SK-N-SH (cell line): ENCODE results near the gene FBP1. TPM values are rescaled to one million over a fixed set of nuclear protein-coding genes. Genes with fewer than 3 reads are reported as not detected.

Source experiments
- CTCF ChIA-PET: fragments of 300-600, 350-600 bp; formaldehyde crosslinking; extraction: SDS; loops from one replicate; lab custom pipeline; 2021; lab: Yijun Ruan, JAX
- POLR2A ChIA-PET: fragments of 350-600 bp; sonication (Branson Sonifier 250); formaldehyde crosslinking; extraction: SDS; loops from one replicate; lab custom pipeline; 2020; ENCODE audit warnings: antibody characterized with exemption, inconsistent platforms; lab: Yijun Ruan, JAX
- DNase-seq: peaks from one replicate; pipeline ENCODE4 v3.0.0; 2012
- H2AFZ ChIP-seq: fragments of 200-600 bp; sonication (generic); 2 replicates; pipeline ENCODE4 v1.8.1; 2016; ENCODE audit warnings: antibody characterized with exemption, mild to moderate bottlenecking, low read depth
- H3F3A ChIP-seq: fragments of 200-600 bp; sonication (generic); replicated peaks from 2 replicates; pipeline ENCODE3; 2016; ENCODE audit warnings: antibody characterized with exemption, mild to moderate bottlenecking; ENCODE audit not compliant: insufficient read depth
- H3K27ac ChIP-seq, 2 experiments: fragments of 200-500 bp in 1 of 2; fragments of 200-600 bp in 1 of 2; sonication (Bioruptor generic) in 1 of 2; sonication (generic), shearing (Covaris generic) in 1 of 2; 2 replicates each; pipeline versions ENCODE4 v1.5.1 to v1.6.1; 2014 to 2016; ENCODE audit warnings: low read depth in 2 of 2, inconsistent platforms in 1 of 2, low read length in 1 of 2, mild to moderate bottlenecking in 1 of 2, mixed read lengths in 1 of 2
- H3K27me3 ChIP-seq: fragments of 200-600 bp; sonication (generic), shearing (Covaris generic); 2 replicates; pipeline ENCODE4 v1.6.1; 2016; ENCODE audit warnings: mixed run types; ENCODE audit not compliant: insufficient read depth
- H3K36me3 ChIP-seq, 2 experiments: fragments of 200-500 bp in 1 of 2; fragments of 200-600 bp in 1 of 2; sonication (Bioruptor generic) in 1 of 2; sonication (generic) in 1 of 2; replicated peaks in 1 of 2; 2 replicates each; pipeline versions ENCODE3 to v1.5.1; 2014 to 2016; ENCODE audit warnings: low read length in 1 of 2, mild to moderate bottlenecking in 1 of 2; ENCODE audit not compliant: insufficient read depth in 2 of 2, control insufficient read depth in 1 of 2
- H3K4me1 ChIP-seq, 2 experiments: fragments of 200-500 bp in 1 of 2; fragments of 200-600 bp in 1 of 2; sonication (Bioruptor generic) in 1 of 2; sonication (generic), shearing (Covaris generic) in 1 of 2; 2 replicates each; pipeline versions ENCODE4 v1.5.1 to v1.6.1; 2014 to 2016; ENCODE audit warnings: low read depth in 1 of 2, low read length in 1 of 2, mixed run types in 1 of 2; ENCODE audit not compliant: insufficient read depth in 2 of 2, control insufficient read depth in 1 of 2
- H3K4me2 ChIP-seq: fragments of 200-600 bp; sonication (generic), shearing (Covaris generic); 2 replicates; pipeline ENCODE4 v1.6.1; 2017; ENCODE audit warnings: mixed run types
- H3K4me3 ChIP-seq, 2 experiments: fragments of 200-500 bp in 1 of 2; fragments of 200-600 bp in 1 of 2; sonication (Bioruptor generic) in 1 of 2; sonication (generic), shearing (Covaris generic) in 1 of 2; 2 replicates each; pipeline versions ENCODE4 v1.5.1 to v1.8.1; 2014 to 2016; ENCODE audit warnings: low read depth in 2 of 2, inconsistent platforms in 1 of 2, low read length in 1 of 2, mild to moderate bottlenecking in 1 of 2, mixed read lengths in 1 of 2, moderate library complexity in 1 of 2
- H3K79me2 ChIP-seq: fragments of 200-600 bp; sonication (generic); 2 replicates; pipeline ENCODE4 v1.8.1; 2017; ENCODE audit warnings: mild to moderate bottlenecking; ENCODE audit not compliant: insufficient read depth
- H3K9ac ChIP-seq: fragments of 200-600 bp; sonication (generic); 2 replicates; pipeline ENCODE4 v1.6.1; 2017; ENCODE audit warnings: mixed run types
- H3K9me2 ChIP-seq: fragments of 200-600 bp; sonication (generic); 2 replicates; pipeline ENCODE4 v1.6.1; 2017; ENCODE audit warnings: mixed run types
- H3K9me3 ChIP-seq: fragments of 200-600 bp; sonication (generic); 2 replicates; pipeline ENCODE4 v1.6.1; 2017; ENCODE audit warnings: mixed run types, mild to moderate bottlenecking, moderate library complexity
- H4K20me1 ChIP-seq: fragments of 200-600 bp; sonication (generic); 2 replicates; pipeline ENCODE4 v1.6.1; 2017; ENCODE audit warnings: mild to moderate bottlenecking, mixed run types; ENCODE audit not compliant: insufficient read depth
- CHD2 ChIP-seq: fragments of 150-350 bp; IDR thresholded peaks from 2 replicates; pipeline ENCODE4 v1.6.1; 2018; ENCODE audit warnings: low read length; ENCODE audit not compliant: partially characterized antibody
- CTCF ChIP-seq: fragments of 200-600 bp; sonication (generic); IDR thresholded peaks from 2 replicates; pipeline ENCODE4 v1.6.1; 2017; ENCODE audit warnings: antibody characterized with exemption, mild to moderate bottlenecking, moderate library complexity
- ELF1 ChIP-seq: IDR thresholded peaks from 2 replicates; pipeline ENCODE4 v1.4.0; 2012
- EP300 ChIP-seq, 2 experiments: IDR thresholded peaks; 2 replicates each; pipeline versions ENCODE4 v1.4.0 to v1.6.1; 2012; ENCODE audit warnings: borderline replicate concordance in 1 of 2, low read depth in 1 of 2, low read length in 1 of 2
- FOSL2 ChIP-seq: IDR thresholded peaks from 2 replicates; pipeline ENCODE4 v1.4.0; 2012; ENCODE audit warnings: low read depth, mild to moderate bottlenecking, moderate library complexity, borderline replicate concordance
- FOXM1 ChIP-seq: IDR thresholded peaks from 2 replicates; pipeline ENCODE4 v1.4.0; 2012; ENCODE audit warnings: low read depth, mild to moderate bottlenecking
- JUND ChIP-seq: IDR thresholded peaks from 2 replicates; pipeline ENCODE4 v1.4.0; 2012
- MAX ChIP-seq: IDR thresholded peaks from 2 replicates; pipeline ENCODE4 v1.4.0; 2012; ENCODE audit warnings: low read depth
- MEF2A ChIP-seq: IDR thresholded peaks from 2 replicates; pipeline ENCODE4 v1.4.0; 2012; ENCODE audit warnings: low read depth, borderline replicate concordance
- MXI1 ChIP-seq: IDR thresholded peaks from 2 replicates; pipeline ENCODE4 v1.6.1; 2012; ENCODE audit warnings: mild to moderate bottlenecking, low read depth, low read length, improper control_type of control experiment
- NFIC ChIP-seq: IDR thresholded peaks from 2 replicates; pipeline ENCODE4 v1.4.0; 2012; ENCODE audit warnings: borderline replicate concordance
- NRF1 ChIP-seq: IDR thresholded peaks from 2 replicates; pipeline ENCODE4 v1.6.1; 2012; ENCODE audit warnings: low read depth, mild to moderate bottlenecking, low read length
- PBX3 ChIP-seq: IDR thresholded peaks from 2 replicates; pipeline ENCODE4; 2012
- POLR2AphosphoS5 ChIP-seq: IDR thresholded peaks from 2 replicates; pipeline ENCODE4 v1.6.1; 2012; ENCODE audit warnings: low read depth, low read length
- RAD21 ChIP-seq: IDR thresholded peaks from 2 replicates; pipeline ENCODE4 v1.6.1; 2012; ENCODE audit warnings: mild to moderate bottlenecking, low read length
- RCOR1 ChIP-seq: fragments of 150-350 bp; IDR thresholded peaks from 2 replicates; pipeline ENCODE4 v1.6.1; 2017; ENCODE audit warnings: antibody characterized with exemption, low read length
- RFX5 ChIP-seq: IDR thresholded peaks from 2 replicates; pipeline ENCODE4 v1.6.1; 2012; ENCODE audit warnings: mild to moderate bottlenecking, improper control_type of control experiment, low read length
- RXRA ChIP-seq: IDR thresholded peaks from 2 replicates; pipeline ENCODE4 v1.4.0; 2012; ENCODE audit warnings: low read depth, mild to moderate bottlenecking, borderline replicate concordance
- SIN3A ChIP-seq: IDR thresholded peaks from 2 replicates; pipeline ENCODE4 v1.6.1; 2012; ENCODE audit warnings: low read depth, mild to moderate bottlenecking, low read length, moderate library complexity, borderline replicate concordance
- SMC3 ChIP-seq: IDR thresholded peaks from 2 replicates; pipeline ENCODE4 v1.6.1; 2012; ENCODE audit warnings: low read depth, low read length, improper control_type of control experiment
- TAF1 ChIP-seq: IDR thresholded peaks from 2 replicates; pipeline ENCODE4 v1.6.1; 2012; ENCODE audit warnings: low read depth, mild to moderate bottlenecking, low read length, moderate library complexity, borderline replicate concordance
- TCF12 ChIP-seq: IDR thresholded peaks from 2 replicates; pipeline ENCODE4 v1.4.0; 2012
- TEAD4 ChIP-seq: IDR thresholded peaks from 2 replicates; pipeline ENCODE4 v1.4.0; 2012; ENCODE audit warnings: mild to moderate bottlenecking, borderline replicate concordance; ENCODE audit not compliant: insufficient read depth
- USF1 ChIP-seq: IDR thresholded peaks from 2 replicates; pipeline ENCODE4 v1.4.0; 2012; ENCODE audit warnings: low read depth, borderline replicate concordance
- USF2 ChIP-seq: fragments of 150-350 bp; IDR thresholded peaks from 2 replicates; pipeline ENCODE4 v1.6.1; 2017; ENCODE audit warnings: antibody characterized with exemption, low read length, low read depth, borderline replicate concordance
- ZBTB33 ChIP-seq: IDR thresholded peaks from 2 replicates; pipeline ENCODE4 v1.4.0; 2012; ENCODE audit warnings: low read depth, borderline replicate concordance
- WGBS: methylation state at CpG from one replicate; pipeline ENCODE4 v1.1.6; 2017; ENCODE audit warnings: low lambda C conversion rate; 5-methylcytosine and 5-hydroxymethylcytosine counted together
- polyA plus RNA-seq, 3 experiments: library from polyadenylated mRNA; depleted of rRNA; stranded (reverse); fragments of >200 nt; gene quantifications; 2 replicates each; pipeline ENCODE4 v1.2.3, GENCODE V29; 2012
- TF ChIP-seq, protein P1 (sequence below): fragments of 150-350 bp; IDR thresholded peaks from 2 replicates; pipeline ENCODE4 v1.6.1; 2016; ENCODE audit warnings: mild to moderate bottlenecking, low read depth, low read length

FBP1 gene
- polyA plus RNA-seq, 1 of the 3 experiments (the other 2 are of a cell fraction) = not detected

GRCh38 chr9:94610181-94610606, 29.1 kb downstream of the FBP1 start:
- Histone ChIP-seq H3K36me3 (no peaks in the 10 kb centered on the region), H3K79me2 (no peaks in the 10 kb centered on the region), H3K4me3 (no peak overlapping the region), H3K9ac (no peak overlapping the region), H3K4me2 (no peak overlapping the region), H2AFZ (no peak overlapping the region), H3K27ac (peak overlapping the region in 1 of 2 experiments; percentile 97; a peak in 2 of 4 replicates), H3F3A (no peaks in the 10 kb centered on the region), H3K4me1 (peaks cover 0 to 45% of the 10 kb centered on the region in 2 experiments; a peak in 1 of 4 replicates), H3K27me3 (peaks cover 4% of the 10 kb centered on the region; the same call in 1 of the 2 replicates), H3K9me3 (no peaks in the 10 kb centered on the region), H3K9me2 (no peaks in the 10 kb centered on the region), H4K20me1 (no peaks in the 10 kb centered on the region)
- ChIA-PET CTCF (interaction anchor here (1.0 to 1.4 kb wide), 4 partner anchors 58 to 522 kb away, joined by 3 to 5 read pairs (median 3); no protein-coding TSS in a partner anchor), POLR2A (interaction anchor here (0.6 to 1.2 kb wide), 3 partner anchors 22 to 307 kb away, joined by 3 to 4 read pairs (median 3); no protein-coding TSS in a partner anchor)
- DNase-seq = peak; percentile 86
- WGBS = 16% methylated on average over 6 of the region's 6 CpGs
- TF ChIP-seq MAX (no peak), NRF1 (no peak), RXRA (no peak), ZBTB33 (no peak), POLR2AphosphoS5 (0 out of 2 replicates have a peak, but pooled peaks have one; percentile 43), SIN3A (no peak), MXI1 (peak; percentile 85), FOSL2 (no peak), USF2 (no peak), CHD2 (peak; percentile 89), NFIC (no peak), RAD21 (peak; percentile 48), EP300 (IDR thresholded peaks at IDR 0.05; ENCODE audit: borderline replicate concordance in 1 of 2, low read depth in 1 of 2, low read length in 1 of 2) (peak in 1 of 2 experiments; percentile 99; a peak in 2 of 4 replicates), RCOR1 (peak; percentile 98), JUND (no peak), ELF1 (no peak), USF1 (no peak), MEF2A (no peak), TAF1 (no peak), RFX5 (no peak; the same call in 1 of the 2 replicates), PBX3 (no peak), SMC3 (no peak), FOXM1 (no peak), CTCF (no peak), TCF12 (peak; percentile 67), TEAD4 (peak; percentile 34; the same call in 1 of the 2 replicates)
- TF ChIP-seq, protein P1, sequence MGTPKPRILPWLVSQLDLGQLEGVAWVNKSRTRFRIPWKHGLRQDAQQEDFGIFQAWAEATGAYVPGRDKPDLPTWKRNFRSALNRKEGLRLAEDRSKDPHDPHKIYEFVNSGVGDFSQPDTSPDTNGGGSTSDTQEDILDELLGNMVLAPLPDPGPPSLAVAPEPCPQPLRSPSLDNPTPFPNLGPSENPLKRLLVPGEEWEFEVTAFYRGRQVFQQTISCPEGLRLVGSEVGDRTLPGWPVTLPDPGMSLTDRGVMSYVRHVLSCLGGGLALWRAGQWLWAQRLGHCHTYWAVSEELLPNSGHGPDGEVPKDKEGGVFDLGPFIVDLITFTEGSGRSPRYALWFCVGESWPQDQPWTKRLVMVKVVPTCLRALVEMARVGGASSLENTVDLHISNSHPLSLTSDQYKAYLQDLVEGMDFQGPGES = no peak
